ENCODE measurements around the gene GATD1.

GATD1 gene

GRCh38 chr11:809287-810039, 32.2 kb upstream of the GATD1 start, which contains the start of gene RPLP2:
RPLP2 (plus strand) TSS chr11:809967; CDS start chr11:810235, 268 bp downstream.
- no peaks in the 10 kb centered on the region for H3K9me3 ChIP-seq (ENCODE audit: severe bottlenecking)
- peak within 1 kb of the TSS; percentile 64 for H3K4me3 ChIP-seq (ENCODE audit: low read depth, low read length)
- TF ChIP-seq CTCF (IDR thresholded peaks at IDR 0.05; ENCODE audit: low read depth, low read length), result no peak
- peak; percentile 96 for DNase-seq
- peaks cover 41% of the 10 kb centered on the region for H3K36me3 ChIP-seq
- H3K27ac ChIP-seq, result peak within 1 kb of the TSS; percentile 100
- H3K27me3 ChIP-seq (ENCODE audit: insufficient read depth, low read depth, severe bottlenecking), result no peaks in the 10 kb centered on the region

- H3K27me3 ChIP-seq (ENCODE audit: insufficient read depth, low read depth, severe bottlenecking), result no peaks in the 10 kb centered on the region
- H3K4me3 ChIP-seq (ENCODE audit: low read depth, low read length), result peak overlapping the region; percentile 64
- TF ChIP-seq CTCF (IDR thresholded peaks at IDR 0.05; ENCODE audit: low read depth, low read length), result no peak
- H3K27ac ChIP-seq, result peak overlapping the region; percentile 100
- DNase-seq, result no peak
- no peaks in the 10 kb centered on the region for H3K9me3 ChIP-seq (ENCODE audit: severe bottlenecking)
- H3K36me3 ChIP-seq, result peaks cover 38% of the 10 kb centered on the region
Measured at GRCh38 chr11:808427-809286, 31.4 kb upstream of the GATD1 start.

GRCh38 chr11:804599-804964, 27.3 kb upstream of the GATD1 start:
- H3K27me3 ChIP-seq (ENCODE audit: insufficient read depth, low read depth, severe bottlenecking), result no peaks in the 10 kb centered on the region
- peak overlapping the region; percentile 94 for H3K4me3 ChIP-seq (ENCODE audit: low read depth, low read length)
- no peak for DNase-seq
- H3K27ac ChIP-seq, result peak overlapping the region; percentile 97
- no peaks in the 10 kb centered on the region for H3K9me3 ChIP-seq (ENCODE audit: severe bottlenecking)
- peaks cover 47% of the 10 kb centered on the region for H3K36me3 ChIP-seq
- no peak for TF ChIP-seq CTCF (IDR thresholded peaks at IDR 0.05; ENCODE audit: low read depth, low read length)

- Histone ChIP-seq H3K36me3 (peaks cover 47% of the 10 kb centered on the region), H3K27ac (peak overlapping the region; percentile 97), H3K9me3 (ENCODE audit: severe bottlenecking) (no peaks in the 10 kb centered on the region)
Measured at GRCh38 chr11:803770-804598, 26.7 kb upstream of the GATD1 start.

GRCh38 chr11:803467-803742, 26.1 kb upstream of the GATD1 start:
- no peak for TF ChIP-seq CTCF (IDR thresholded peaks at IDR 0.05; ENCODE audit: low read depth, low read length)
- peak overlapping the region; percentile 94 for H3K4me3 ChIP-seq (ENCODE audit: low read depth, low read length)

More at GRCh38 chr11:803770-804598, 26.7 kb upstream of the GATD1 start:
- Histone ChIP-seq H3K27me3 (ENCODE audit: insufficient read depth, low read depth, severe bottlenecking) (no peaks in the 10 kb centered on the region), H3K4me3 (ENCODE audit: low read depth, low read length) (peak overlapping the region; percentile 94)
- TF ChIP-seq CTCF (IDR thresholded peaks at IDR 0.05; ENCODE audit: low read depth, low read length), result no peak
- peak; percentile 50 for DNase-seq

More at GRCh38 chr11:803467-803742, 26.1 kb upstream of the GATD1 start:
- no peak for DNase-seq
- Histone ChIP-seq H3K36me3 (peaks cover 53% of the 10 kb centered on the region), H3K27ac (peak overlapping the region; percentile 97), H3K27me3 (ENCODE audit: insufficient read depth, low read depth, severe bottlenecking) (no peaks in the 10 kb centered on the region), H3K9me3 (ENCODE audit: severe bottlenecking) (no peaks in the 10 kb centered on the region)
